Measurements from ENCODE around the gene OPN1SW.

Gene OPN1SW, protein sequence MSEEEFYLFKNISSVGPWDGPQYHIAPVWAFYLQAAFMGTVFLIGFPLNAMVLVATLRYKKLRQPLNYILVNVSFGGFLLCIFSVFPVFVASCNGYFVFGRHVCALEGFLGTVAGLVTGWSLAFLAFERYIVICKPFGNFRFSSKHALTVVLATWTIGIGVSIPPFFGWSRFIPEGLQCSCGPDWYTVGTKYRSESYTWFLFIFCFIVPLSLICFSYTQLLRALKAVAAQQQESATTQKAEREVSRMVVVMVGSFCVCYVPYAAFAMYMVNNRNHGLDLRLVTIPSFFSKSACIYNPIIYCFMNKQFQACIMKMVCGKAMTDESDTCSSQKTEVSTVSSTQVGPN

GRCh38 chr7:128775744-128776474 lies at the start of gene OPN1SW:
Gene OPN1SW (minus strand): TSS chr7:128775794. CDS start chr7:128775781, 13 bp downstream.
- DNase-seq = no peak

DNA sequence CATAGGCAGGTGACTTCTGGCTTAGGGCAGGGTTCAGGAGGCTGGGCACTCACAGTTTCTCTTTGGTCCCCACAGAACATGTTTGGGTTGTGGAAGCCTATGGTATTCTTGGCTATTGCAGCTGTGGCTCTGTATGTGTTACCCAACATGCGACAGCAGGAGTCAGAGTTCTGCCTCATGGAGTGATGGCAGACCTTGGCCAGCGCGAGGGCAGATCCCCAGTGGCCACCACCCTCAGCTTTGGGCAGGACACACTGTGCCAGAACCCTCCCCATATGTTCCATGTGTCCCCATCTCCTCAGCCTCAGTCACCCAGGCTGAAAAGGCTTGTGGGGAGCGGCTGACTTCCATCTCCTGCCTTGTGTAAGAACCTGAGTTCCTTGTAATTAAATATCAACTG lies 46.1 kb upstream of the OPN1SW start:
- no peak for DNase-seq

DNA sequence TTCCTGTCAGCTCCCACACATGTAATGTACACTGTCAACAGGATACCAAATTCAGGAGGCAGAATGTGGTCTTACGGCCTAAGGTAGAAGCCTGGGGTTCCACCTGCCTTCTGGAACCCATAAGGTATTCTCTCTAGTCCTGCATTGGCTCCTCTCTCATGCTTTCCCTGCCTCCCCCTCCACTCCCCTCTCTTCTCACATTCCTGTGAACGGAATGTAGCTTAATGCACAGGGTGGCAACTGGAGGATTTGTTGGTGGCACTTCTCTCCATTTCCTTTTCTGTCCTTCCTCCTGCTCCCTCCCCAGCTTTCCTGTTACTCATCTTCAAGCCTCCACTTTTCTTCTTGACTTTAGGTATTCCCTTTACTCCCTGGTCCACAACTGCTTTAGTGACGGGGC lies 43.1 kb upstream of the OPN1SW start:
- no peak for DNase-seq

DNA sequence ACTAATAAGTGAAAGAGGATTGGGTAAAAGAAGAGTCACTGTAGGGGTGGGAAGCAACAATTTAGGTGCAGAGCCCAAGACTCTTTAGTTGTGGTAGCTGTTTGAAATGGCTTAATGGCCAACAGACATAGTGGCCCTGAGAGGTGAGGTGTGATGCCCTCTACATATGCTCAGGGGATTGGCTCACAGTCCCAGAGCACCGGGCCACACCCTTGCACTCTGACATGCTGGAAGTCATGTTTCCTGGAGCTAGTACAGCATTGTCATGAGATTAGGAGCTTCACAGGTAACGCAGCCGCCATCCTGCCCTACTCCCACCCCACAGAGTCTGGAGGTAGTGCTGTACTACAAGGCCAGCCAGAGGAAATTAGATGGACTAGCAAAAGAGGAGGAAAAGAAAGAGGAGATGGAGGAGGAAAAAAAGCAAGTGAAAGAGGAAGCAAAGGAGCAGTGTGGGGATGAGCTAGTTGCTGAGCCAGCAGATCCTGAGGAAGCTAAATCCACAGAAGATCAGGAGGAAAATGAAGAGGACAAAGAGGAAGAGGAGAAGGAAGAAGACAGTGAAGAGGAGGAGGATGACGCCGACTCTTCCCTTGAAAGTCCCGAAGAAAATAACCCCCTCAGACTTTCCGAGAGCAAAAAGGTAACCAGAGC lies 39.8 kb upstream of the OPN1SW start:
- no peak for DNase-seq

- DNase-seq = no peak
Observed at GRCh38 chr7:128814499-128814898, 38.9 kb upstream of the OPN1SW start.

DNA sequence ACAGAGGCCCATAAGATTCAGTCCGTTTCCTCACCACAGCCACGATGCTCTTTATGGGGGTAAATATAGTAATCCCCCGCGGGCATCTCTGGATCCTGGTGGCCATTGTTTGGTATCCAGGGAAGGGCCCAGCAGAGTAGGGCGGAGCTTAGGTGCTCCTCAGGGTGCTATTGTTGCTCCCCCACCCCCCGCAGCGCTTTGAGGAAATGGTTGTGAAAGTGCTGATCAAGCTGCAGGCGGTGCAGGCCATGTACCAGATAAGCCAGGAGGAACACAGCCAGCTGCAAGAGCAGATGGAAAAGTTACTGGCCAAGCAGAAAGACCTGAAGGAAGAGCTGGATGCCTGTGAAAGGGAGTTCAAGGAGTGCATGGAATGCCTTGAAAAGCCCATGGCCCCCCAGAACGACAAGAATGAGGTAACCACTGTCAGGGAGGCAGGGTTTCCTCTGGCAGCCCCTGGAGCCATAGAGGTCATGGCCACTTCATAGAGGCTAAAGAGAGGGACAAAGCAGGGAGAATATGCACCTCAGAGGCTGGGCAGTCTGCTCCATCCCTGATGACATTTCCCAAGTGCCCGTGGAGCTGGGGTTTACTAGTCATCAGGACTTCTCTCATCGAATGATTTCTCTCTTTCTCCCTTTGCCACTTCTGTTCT lies 37.0 kb upstream of the OPN1SW start:
- DNase-seq = no peak

- no peak for DNase-seq
Observed at GRCh38 chr7:128811631-128812430, 36.2 kb upstream of the OPN1SW start.

DNA sequence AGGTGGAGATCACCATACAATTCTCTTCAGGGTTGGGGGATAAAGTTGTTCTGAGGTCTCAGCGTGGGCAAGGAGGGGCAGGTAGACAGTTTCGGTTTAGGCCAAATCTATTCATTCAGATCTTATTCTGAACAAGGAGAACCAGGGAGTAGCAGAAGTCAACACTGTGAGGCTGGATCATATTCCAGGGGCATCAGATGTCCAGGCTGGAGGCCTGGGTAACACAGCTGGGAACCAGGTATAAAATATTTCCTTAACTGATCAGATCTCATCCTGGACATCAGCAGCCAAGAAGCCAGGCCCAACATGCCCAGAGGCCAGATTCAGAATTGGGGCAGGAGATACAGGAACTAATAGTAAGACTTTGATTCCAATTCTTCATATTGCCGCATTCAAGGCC lies 35.4 kb upstream of the OPN1SW start:
- no peak for DNase-seq

DNA sequence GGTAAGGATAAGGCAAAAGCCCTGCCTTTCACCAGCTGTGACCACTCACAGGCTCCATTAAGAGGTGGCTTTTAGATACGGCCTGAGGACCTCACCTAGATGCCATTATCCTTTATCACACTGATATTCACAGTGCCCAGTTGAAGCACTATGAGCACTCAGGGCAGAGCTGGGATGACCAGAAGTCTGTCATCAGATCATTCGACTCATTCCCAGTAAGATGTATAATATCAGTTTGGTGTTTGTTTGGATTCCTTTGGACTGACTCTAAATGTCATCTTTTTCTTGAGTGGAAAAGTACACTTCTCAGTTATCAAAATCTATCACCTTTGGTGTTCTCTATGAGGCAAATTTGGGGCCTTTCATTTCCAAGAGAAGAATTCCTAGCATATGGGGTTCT lies 34.9 kb upstream of the OPN1SW start:
- no peak for DNase-seq

DNA sequence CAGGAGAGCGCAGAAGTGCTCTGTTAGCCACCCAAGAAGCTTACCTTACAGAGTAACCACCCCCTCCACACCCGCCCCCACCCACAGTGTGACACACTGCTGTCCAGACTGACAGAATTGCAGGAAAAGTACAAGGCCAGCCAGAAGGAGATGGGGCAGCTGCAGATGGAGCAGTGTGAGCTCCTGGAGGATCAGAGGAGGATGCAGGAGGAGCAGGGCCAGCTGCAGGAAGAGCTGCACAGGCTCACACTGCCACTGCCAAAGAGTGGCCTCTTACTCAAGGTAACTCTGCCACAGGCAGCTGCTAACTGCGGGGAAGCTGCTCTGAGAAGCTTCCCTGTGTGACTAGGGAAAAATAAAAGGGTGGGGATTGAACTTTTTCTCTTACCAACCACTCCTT lies 33.8 kb upstream of the OPN1SW start:
- DNase-seq = no peak

- no peak for DNase-seq
Observed at GRCh38 chr7:128807191-128807590, 31.6 kb upstream of the OPN1SW start.

DNA sequence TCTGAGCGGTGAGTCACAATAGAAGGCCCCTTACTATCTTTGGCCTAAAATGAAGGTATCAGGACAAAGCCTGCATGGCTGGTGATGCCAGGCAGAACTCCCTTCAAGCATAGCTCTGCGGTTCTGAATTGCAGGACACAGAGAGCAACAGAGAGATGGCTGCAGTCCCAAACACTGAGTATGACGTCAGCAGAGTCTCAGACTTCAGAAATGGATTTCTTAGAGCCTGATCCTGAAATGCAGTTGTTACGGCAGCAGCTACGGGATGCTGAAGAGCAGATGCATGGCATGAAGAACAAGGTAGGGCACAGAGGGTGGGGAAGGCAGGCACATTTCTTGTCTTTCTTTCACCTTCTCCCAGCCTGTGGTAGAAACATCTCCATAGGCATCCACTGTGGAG lies 29.6 kb upstream of the OPN1SW start:
- no peak for DNase-seq

DNA sequence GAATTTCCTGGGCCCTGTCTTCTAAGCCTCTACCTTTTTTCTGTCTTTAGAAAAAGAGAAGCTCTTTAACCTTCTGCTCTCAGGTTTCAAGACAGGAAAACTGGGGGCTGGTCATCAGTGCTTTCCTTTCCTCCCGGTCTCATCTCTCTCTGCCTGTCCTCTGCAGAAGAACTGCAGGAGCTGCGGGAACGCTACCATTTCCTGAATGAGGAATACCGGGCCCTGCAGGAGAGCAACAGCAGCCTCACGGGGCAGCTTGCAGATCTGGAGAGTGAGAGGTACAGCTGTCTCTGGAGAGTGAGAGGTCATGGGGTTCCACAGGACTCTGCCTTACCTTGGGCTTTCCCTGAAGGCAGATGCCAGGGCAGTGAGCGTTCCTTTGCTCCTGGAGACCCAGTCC lies 28.9 kb upstream of the OPN1SW start:
- DNase-seq = no peak

- no peak for DNase-seq
Observed at GRCh38 chr7:128801667-128802418, 26.2 kb upstream of the OPN1SW start.

GRCh38 chr7:128801003-128801402 lies 25.4 kb upstream of the OPN1SW start:
- no peak for DNase-seq

GRCh38 chr7:128800567-128800966 lies 25.0 kb upstream of the OPN1SW start:
- no peak for DNase-seq

DNA sequence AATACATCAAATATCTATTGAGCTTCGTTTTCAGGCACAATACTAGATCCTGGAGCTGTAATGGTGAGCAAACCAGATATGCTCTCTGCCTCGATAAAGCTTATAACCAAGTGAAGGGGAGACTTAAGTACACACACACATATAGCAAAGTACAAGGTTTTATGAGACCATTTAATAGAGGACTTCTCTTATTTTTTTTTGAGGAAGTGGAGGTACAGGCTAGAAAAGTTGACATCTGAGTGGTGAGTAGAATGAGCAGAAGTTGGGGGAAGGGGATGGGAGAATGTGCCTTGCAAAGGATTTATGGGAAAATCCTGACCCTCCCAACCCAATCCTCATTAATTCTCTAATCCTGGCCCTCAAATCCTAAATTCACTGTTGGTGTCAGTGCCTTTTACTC lies 23.9 kb upstream of the OPN1SW start:
- no peak for DNase-seq

GRCh38 chr7:128796327-128796726 lies 20.7 kb upstream of the OPN1SW start:
- no peak for DNase-seq

GRCh38 chr7:128795129-128795528 lies 19.5 kb upstream of the OPN1SW start:
- no peak for DNase-seq

DNA sequence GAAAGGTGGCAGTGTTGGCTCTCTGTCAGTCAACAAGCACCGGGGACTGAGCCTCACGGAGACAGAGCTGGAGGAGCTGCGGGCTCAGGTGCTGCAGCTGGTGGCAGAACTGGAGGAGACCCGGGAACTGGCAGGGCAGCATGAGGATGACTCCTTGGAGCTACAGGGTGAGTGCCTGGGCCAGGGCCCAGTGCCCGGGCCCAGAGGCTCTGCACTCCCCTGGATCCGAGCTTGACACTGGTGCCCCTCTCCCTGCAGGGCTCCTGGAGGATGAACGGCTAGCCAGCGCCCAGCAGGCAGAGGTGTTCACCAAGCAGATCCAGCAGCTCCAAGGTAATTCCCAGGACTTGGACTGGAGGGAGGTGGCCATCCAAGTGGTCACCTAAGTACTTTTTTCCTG lies 18.8 kb upstream of the OPN1SW start:
- no peak for DNase-seq

DNA sequence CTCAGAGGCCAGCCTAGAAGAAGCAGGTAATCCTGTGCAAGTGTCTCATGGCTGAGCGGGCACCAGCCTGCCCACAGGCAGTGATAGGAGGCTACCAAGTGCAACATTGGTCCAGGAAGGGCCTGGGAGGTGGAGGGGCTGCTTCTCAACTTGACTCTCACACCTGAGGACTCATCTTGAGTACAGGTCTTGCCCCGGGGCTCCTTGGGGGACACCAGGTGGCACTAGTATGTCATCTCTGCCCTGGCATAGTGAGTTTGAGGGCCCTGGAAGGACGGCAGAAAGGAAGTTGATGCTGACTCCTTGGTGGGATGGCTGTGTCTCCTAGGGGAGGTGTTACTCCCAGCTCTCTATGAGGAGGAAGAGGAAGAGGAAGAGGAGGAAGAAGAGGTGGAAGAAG lies 18.4 kb upstream of the OPN1SW start:
- no peak for DNase-seq

DNA sequence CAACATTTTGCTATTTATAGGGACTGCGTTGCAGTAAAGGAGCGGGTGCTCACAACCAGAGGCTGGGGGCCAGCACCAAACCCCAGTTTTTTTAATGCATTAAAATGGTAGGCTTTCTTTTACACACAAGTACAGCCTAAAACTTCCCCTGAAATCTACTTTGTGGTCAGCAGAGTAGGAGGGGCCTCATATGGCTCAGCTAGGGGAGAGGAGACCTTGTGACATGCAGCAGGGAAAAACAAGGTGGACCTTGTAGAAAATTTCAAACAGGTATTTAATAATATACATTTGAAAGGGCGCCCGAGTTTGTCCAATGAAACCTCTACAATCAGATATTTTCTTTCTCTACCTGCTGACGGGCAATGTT lies 17.6 kb upstream of the OPN1SW start:
- no peak for DNase-seq
